T-helper 1 cell (primary cell): ENCODE measurements around the gene NLRC5.

ENCODE experiments used
- DNase-seq, 5 donors: peaks; one replicate each; pipeline ENCODE4 v3.0.0-alpha.2; 2012 to 2020

NLRC5 gene

DNA sequence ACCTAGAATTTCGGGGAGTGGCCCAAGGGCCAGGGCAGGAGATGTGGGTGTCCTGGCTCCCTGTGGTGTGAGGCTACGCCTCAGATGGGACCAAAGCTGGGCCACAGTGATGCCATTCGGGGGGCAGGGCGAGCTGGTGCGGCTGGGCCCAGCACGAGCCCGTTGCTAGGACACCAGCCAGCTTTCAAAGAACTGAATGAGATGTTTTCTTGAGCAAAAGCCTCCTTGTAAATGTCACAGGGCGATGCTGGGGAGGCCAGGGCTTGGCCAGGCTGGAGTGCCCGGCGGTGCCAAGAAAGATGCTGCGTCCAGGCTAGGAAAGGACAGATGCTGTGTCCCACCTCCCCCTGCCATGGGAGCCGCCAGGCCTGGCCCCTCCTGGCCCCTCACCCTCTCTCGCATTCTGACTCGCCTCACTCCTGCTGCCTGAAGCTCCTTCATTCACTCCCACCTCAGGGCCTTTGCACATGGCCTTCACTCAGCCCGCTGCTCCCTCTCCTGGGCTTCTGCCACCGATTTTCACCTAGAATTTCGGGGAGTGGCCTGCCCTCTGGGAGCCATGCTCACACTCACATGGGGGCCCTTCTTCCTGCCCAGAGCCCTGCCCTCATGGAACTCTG, 142.1 kb downstream of the NLRC5 start:
- no peak for DNase-seq

DNA sequence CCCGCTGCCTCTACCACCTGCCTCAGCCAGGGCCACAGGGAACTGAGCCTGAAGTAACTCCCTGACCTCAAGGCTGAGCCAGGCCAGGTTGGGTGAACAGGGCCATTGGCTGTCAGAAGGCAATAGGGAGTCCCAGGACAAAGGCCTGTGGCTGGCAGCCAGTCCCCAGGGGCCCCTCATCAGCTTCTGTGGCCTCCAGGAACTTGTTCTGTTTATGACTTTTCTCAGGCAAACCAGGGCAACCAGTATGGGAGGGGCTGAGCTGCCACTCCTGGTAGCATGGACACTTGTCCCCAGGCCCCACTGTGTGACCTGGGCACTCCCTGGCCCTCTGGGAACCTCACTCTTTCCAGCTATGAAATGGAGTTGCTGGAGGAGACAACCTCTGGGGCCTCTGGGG, 143.1 kb downstream of the NLRC5 start:
- DNase-seq, result no peak

DNA sequence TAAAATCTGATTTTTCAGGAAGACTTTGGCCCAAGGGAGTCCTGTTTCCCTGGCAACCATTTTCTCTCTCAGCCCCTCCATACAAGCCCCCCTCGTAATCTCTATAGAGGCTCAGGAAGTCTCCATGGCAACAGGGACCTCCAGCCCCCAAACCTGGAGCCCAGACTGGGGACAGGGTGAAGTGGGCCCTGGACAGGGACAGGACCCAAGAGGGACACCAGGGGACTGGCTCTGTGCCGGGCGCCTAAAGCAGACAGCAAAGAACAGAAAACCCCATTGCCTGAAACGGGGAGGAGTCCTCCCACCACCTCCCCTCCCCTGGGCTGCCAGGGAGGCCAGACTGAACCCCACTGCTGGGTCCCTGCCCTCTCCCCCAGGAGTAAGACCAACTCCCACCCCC, 143.7 kb downstream of the NLRC5 start:
- no peak for DNase-seq
